A549 treated with GW870086 at 1 μM for 4 hours (cell line): ENCODE measurements around the gene NLRP2B. TPM values are rescaled to one million over a fixed set of nuclear protein-coding genes. Genes with fewer than 3 reads are reported as not detected.

ENCODE experiments used
- total RNA-seq: library from RNA; stranded (reverse); fragments of 200-300 nt; extraction: Qiagen RNA extraction; gene quantifications from 5 replicates; pipeline ENCODE4 v1.2.3, GENCODE V29; 2022; ENCODE audit warnings: low read depth

NLRP2B gene
- total RNA-seq: not detected in 5 replicates

DNA sequence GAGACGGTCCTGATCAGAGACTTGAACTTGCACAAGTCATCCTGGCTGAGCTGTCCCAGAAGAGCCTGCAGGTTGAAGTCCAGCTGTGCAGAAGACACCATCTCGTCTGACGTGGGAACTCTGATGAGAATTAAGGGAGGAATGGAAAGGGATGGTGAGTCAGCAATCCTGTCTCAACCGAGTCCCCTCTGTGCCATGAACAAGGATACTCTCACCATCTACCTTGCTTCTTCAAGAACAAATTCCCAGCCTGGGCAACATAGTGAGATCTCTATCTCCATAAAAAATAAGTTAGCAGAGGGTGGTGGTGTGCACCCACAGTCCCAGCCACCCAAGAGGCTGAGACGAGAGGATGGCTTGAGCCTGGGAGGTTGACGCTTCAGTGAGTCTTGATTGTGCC is at the start of gene NLRP2B:
TSS of gene NLRP2B (minus strand) at position 101 of the 400 bp plus-strand sequence.

Other genes starting within 250 kb of the NLRP2B start
- gene ZXDB, start 88.2 kb downstream of the NLRP2B start, total RNA-seq: 6.0 to 9.1 TPM (median 8.1 TPM) in 5 replicates
- 1.3 to 2.0 TPM (median 1.6 TPM) in 5 replicates for gene ZXDA, start 230.2 kb upstream of the NLRP2B start, total RNA-seq